Activated CD8-positive, alpha-beta memory T cell treated with anti-CD3 and anti-CD28 coated beads, Interleukin-2, amount 50 U/mL, for 1 hour (primary cell): Measurements from ENCODE around the gene GLG1.

ENCODE experiments used
- DNase-seq: peaks from one replicate; pipeline ENCODE4 v3.0.0-alpha.2; 2020; ENCODE audit errors: extremely low read depth

The GLG1 gene

DNA sequence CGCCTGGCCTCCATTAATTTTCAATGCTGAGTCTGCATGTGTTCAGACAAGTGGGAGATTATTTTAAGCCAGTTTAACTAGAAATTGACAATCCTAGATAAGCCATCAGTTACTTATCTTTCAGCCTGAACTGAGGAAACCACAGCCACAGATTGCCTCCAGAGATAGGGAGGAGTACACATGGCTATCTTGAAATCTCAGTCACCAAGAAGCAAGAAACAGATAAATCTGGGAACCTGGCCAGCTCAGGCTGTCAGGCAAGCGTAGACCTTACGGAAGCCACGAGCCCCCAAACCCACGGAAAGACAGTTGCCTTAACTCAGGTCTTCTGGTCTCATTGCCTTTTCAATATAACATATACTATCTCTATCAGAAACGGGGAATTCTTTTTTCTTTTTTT lies 2.0 kb upstream of the GLG1 start:
- DNase-seq = peak; percentile 30

GRCh38 chr16:74608381-74608780 lies 1.5 kb upstream of the GLG1 start:
- no peak for DNase-seq

- no peak for DNase-seq
Observed at GRCh38 chr16:74607962-74608356, 1.0 kb upstream of the GLG1 start.

GRCh38 chr16:74607310-74607961 lies 522 bp upstream of the GLG1 start:
- DNase-seq = no peak

DNA sequence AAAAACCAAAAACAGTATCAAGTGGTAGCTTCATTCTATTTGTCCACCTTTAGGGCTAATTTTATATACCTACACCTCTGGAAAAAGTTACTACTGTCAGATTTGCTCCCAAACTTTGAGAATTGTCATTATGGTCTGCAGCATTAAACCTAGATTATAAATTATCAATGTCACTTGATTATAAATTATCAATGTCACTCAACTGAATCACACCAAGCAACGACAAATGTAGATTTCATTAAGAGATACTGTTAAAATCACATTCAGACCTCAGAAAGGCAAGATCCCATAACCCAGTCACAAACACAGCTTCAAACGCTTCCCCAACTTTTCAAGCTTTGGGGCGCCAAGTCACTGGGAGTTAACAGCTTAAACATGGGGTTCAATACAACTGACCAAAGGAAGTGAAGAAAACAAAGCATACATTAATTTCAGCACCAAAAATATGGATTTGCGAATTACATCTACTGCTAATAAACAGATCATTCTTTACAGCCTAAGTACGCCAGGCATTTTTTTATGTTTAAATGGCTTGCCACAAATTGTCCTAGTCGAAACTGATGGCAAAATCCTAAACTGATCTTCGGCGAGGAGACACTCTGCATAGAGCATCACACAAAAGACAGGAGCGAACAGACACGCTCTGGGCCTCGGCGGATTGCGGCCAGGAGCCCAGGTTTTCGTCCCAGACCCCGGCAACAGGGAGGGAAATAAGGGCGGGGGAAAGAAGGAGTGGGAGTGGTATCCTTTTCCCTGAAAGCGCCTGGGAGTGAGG lies 981 bp downstream of the GLG1 start:
- no peak for DNase-seq

DNA sequence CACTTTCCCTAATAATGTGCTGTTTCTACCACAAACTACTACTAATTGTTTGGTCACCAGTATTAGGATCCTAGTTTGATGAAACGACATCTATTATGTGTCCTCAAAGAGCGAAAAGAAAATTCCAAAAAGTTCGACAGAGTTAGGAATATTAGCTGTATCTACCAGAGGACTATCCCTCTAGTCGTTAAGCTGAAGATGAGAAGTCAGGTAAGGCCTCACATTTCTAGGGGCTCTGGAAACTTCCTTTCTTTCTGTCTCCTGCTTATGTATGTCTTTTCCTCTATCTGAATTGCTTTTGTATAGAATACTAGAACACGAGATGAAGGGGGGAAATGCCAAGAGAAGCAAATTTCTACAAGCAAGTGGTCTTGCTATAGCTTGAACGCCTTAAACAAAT lies 1.6 kb downstream of the GLG1 start:
- no peak for DNase-seq

DNA sequence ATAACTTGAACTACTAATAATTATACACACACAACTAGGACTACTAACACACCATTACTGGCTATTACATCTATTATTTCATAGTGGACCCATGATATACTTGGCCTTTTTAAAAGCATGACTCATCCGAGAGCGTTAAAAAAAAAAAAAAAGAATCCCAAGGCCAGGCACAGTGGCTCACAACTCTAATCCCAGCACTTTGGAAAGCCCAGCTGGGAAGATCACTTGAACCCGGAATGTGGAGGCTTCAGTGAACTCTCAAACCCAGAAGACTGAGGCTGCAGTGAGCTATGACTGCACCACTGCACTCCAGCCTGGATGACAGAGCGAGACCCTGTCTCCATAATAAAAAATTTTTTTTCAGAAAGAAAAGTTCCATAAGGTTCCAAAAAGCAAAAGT lies 3.1 kb downstream of the GLG1 start:
- DNase-seq = no peak

GRCh38 chr16:74601126-74601871 lies 5.6 kb downstream of the GLG1 start:
- peak; percentile 43 for DNase-seq

DNA sequence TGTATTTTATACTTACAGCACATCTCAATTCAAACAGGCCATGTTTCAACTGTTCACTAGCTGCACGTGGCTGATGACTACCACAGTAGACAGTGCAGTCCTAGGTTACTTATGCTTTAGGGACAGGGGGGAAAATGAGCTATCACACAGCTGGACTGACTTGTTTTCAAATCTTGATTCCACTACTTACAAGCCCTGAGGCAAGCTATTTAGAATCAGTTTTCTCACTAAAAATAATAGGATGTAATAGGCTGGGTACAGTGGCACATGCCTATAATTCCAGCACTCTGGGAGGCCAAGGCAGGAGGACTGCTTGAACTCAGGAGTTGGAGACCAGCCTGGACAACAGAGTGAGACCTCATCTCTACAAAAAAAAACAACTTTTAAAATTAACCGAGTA lies 10.3 kb downstream of the GLG1 start:
- no peak for DNase-seq

DNA sequence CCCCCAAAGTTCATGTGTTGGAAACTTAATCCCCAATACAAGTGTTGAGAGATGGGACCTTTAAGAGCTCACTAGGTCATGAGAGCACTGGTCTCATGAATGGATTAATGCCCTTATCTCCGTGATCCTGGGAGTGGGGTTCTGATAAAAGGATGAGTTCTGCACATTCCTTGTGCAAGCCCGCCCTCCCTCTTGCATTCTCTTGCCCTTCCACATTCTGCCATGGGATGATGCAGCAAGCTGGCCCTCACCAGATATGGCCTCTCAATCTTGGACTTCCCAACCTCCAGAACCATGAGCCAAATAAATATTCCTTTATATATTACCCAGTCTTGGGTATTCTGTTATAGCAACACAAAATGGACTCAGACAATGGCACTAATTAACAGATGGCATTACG lies 14.1 kb downstream of the GLG1 start:
- DNase-seq = no peak

GRCh38 chr16:74591876-74592650 lies 14.9 kb downstream of the GLG1 start:
- no peak for DNase-seq

DNA sequence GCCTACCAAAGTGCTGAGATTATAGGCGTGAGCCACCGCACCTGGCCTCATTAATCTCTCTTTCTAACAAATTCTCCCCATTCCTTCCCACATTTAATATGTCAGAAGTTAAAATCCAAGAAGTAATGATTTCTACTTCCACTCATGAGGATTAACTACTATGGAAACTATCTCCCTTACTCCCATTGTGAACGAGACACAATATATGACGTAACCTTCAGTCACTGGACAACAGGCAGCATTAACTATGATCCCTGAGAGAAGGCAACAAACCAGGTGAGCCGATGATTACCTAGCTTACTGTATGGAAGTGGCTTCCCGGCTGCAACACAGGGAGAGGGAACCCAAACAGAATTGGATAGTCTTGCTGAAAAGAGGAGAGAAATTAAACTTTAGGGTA lies 20.0 kb downstream of the GLG1 start:
- DNase-seq = no peak

DNA sequence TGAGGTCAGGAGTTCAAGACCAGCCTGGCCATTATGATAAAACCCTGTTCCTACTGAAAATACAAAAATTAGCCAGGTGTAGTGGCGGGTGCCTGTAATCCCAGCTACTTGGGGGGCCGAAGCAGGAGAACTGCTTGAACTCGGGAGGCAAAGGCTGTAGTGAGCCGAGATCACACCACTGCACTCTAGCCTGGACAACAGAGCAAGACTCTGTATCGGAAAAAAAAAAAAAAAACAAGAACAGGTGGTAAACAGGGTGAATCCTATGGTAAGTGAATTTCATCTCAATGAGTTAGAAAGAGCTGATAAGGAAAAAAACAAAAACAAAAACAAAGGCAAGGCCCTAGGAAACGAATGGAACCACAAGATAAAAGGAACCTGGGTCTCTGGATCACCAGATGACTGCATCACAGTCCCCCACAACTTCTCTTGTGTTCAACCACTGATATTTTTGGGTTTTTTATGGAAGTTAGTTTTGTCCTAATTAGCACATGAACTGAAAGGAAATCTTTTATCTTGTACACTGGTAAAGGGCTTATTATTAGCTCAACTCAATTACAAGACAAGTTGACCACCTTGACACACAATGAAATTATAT lies 21.0 kb downstream of the GLG1 start:
- DNase-seq = no peak

DNA sequence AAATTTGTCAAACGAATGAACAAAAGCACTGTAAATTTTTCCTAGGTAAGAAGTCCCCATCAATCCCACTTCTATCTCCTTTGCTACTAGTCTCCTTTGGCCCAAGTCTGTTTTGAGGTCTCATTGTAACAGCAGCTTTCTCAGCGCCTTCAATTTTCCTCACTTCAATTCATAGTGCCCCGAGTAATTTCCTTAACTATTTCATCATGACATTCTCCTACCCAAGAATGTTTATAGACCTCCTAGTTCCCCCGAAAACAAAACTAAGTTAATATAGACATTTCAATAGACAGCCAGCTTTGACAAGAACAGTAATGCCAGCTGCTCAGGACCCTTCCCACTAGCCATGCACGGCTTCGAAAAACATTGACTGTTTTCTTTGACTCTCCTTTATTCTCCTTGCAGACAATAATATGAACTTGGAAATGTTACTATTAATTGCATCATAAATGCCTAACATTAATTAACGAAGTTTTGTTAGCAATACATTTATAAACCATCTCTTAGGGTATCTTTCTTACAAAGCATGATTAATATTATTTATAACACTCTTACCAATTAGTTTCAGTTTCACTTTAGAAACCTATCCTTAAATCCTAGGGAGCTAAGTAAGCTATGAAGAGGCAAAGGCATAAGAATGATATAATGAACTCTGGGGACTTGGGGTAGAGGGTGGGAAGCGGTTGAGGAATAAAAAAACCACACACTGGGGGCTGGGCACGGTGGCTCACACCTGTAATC lies 22.8 kb downstream of the GLG1 start:
- no peak for DNase-seq

GRCh38 chr16:74582970-74583369 lies 23.9 kb downstream of the GLG1 start:
- no peak for DNase-seq

DNA sequence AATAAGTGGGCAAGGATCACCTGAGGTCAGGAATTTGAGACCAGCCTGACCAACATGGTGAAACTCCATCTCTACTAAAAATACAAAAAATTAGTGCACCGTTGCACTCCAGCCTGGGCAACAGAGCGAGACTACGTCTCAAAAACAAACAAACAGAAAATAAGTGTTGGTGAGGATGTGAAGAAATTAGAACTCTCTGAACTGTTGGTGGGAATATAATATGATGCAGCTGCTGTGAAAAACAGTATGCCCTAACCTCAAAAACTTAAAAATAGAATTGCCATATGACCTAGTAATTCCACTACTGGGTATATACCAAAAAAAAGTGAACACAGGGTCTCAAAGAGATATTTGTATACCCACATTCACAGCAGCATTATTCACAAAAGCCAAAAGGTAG lies 26.1 kb downstream of the GLG1 start:
- DNase-seq = no peak

GRCh38 chr16:74578838-74579237 lies 28.1 kb downstream of the GLG1 start:
- DNase-seq = no peak

GRCh38 chr16:74578433-74578832 lies 28.5 kb downstream of the GLG1 start:
- no peak for DNase-seq

GRCh38 chr16:74577882-74578366 lies 29.0 kb downstream of the GLG1 start:
- DNase-seq = no peak

DNA sequence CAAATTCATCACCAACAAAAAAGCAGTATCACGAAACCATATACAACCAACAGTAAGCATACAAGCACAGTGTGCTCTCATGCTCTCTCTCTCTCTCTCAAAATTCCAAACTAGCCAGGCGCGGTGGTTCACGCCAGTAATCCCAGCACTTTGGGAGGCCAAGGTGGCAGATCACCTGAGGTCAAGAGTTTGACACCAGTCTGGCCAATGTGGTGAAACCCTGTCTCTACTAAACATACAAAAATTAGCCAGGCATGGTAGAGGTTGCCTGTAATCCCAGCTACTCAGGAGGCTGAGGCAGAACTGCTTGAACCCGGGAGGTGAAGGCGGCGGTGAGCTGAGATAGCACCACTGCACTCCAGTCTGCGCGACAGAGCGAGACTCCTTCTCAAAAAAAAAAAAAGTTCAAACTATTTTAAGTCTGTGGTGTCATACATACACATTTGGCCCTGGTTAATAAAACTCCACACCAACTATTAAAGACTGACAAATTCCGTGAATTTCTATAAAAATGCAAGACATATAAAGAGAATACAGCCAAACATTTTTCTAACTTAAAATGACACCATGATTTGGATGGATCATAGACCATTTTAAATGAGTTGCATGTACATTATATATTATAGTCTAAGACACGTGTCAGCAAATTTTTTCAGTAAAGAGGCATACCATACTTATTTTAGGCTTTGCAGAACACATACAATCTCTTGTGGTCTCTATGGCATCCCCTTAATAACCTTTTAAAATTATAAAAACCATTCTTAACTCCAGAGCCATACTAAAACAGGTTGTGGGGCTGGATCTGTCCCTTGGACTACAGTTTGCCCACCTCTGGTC lies 30.9 kb downstream of the GLG1 start:
- DNase-seq = no peak
